Hepatocyte (in vitro differentiated cells): ENCODE data around the gene TSPAN32.

ENCODE experiments used
- CTCF ChIP-seq: fragments of 200-600 bp; sonication (generic); IDR thresholded peaks from 2 replicates; pipeline ENCODE4 v1.5.1; 2016; ENCODE audit warnings: antibody characterized with exemption, mild to moderate bottlenecking; ENCODE audit not compliant: poor library complexity
- EZH2 ChIP-seq: fragments of 200-600 bp; sonication (generic); IDR thresholded peaks from 2 replicates; pipeline ENCODE4 v1.6.1; 2016; ENCODE audit warnings: antibody characterized with exemption, mild to moderate bottlenecking, borderline replicate concordance
- EZH2phosphoT487 ChIP-seq: fragments of 200-600 bp; sonication (generic); IDR thresholded peaks from one replicate; pipeline ENCODE4 v1.6.1; 2018; ENCODE audit warnings: antibody characterized with exemption, mild to moderate bottlenecking, low read depth, moderate library complexity; ENCODE audit not compliant: unreplicated experiment, severe bottlenecking

GRCh38 chr11:2320568-2321310 lies 18.9 kb downstream of the TSPAN32 start:
- TF ChIP-seq EZH2: no peak
- no peak for TF ChIP-seq CTCF
- no peak for TF ChIP-seq EZH2phosphoT487
